ENCODE data around the gene FKBP5. TPM values are rescaled to one million over a fixed set of nuclear protein-coding genes. Genes with fewer than 3 reads are reported as not detected.

The FKBP5 gene
- total and polyA plus RNA-seq, 2 of the 4 experiments (the other 2 are of a cell fraction) = 6.8 to 7.0 TPM

DNA sequence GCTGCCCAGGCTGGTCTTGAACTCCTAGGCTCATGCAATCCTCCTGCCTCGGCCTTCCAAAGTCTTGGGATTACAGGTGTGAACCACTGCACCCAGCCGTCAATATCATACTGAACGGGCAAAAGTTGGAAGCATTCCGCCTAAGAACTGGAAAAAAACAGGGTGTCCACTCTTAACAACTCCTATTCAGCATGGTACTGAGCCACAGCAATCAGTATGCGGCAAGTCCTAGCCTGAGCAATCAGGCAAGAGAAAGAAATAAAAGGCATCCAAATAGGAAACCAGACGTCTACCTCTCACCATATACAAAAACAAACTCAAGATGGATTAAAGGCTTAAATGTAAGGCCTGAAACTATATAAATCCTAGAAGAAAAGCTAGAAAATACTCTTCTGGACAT, 83.1 kb downstream of the FKBP5 start:
- dilution Hi-C loops (cut with HindIII; ENCODE audit: low sequenced_read_pairs, unreplicated experiment) (no loop called here), in situ Hi-C loops (cut with MboI; ENCODE audit: low sequenced_read_pairs) (no loop called here), intact Hi-C loops (cut with micrococcal nuclease) (no loop called here)
- Histone ChIP-seq H3K56ac (ENCODE audit: extremely low read depth, insufficient read depth, low read length) (no peak overlapping the region; the same call in 1 of the 2 replicates), H2AK9ac (replicated peaks; ENCODE audit: low read depth, low read length, poor library complexity) (no peak overlapping the region), H3K9ac (ENCODE audit: low read depth, low read length) (no peak overlapping the region), H4K20me1 (ENCODE audit: insufficient read depth, low read length) (peaks cover 6% of the 10 kb centered on the region; the same call in 1 of the 2 replicates), H4K8ac (ENCODE audit: low read depth in 2 of 2, low read length in 2 of 2) (peak overlapping the region; percentile 51 to 62; a peak in 1 of 4 replicates), H2BK20ac (ENCODE audit: low read depth, low read length) (peak overlapping the region; percentile 78), H3K23ac (ENCODE audit: low read depth, low read length) (no peak overlapping the region; the same call in 1 of the 2 replicates), H2BK15ac (ENCODE audit: low read depth, low read length) (peak overlapping the region; percentile 90; the same call in 2 of the 3 replicates), H3K14ac (replicated peaks; ENCODE audit: low read depth, low read length) (0 out of 2 replicates have a peak overlapping the region, but pooled peaks have one; percentile 50), H2BK120ac (ENCODE audit: low read depth, low read length) (peak overlapping the region; percentile 79), H3K9me1 (ENCODE audit: insufficient read depth, low read length) (peaks cover 9% of the 10 kb centered on the region), H3K18ac (ENCODE audit: low read depth, low read length) (no peak overlapping the region), H3K79me1 (ENCODE audit: low read depth in 1 of 2, low read length in 2 of 2) (peaks cover 0 to 5% of the 10 kb centered on the region in 2 experiments; a peak in 1 of 4 replicates), H3K4me1 (ENCODE audit: control insufficient read depth, insufficient read depth, low read length) (peaks cover 10% of the 10 kb centered on the region), H3K9me3 (ENCODE audit: control insufficient read depth, insufficient read depth, low read length) (no peaks in the 10 kb centered on the region), H3K27me3 (ENCODE audit: control insufficient read depth, insufficient read depth, low read length) (no peaks in the 10 kb centered on the region), H2AK5ac (ENCODE audit: low read depth, low read length) (peak overlapping the region; percentile 82; the same call in 1 of the 2 replicates), H3K36me3 (ENCODE audit: control insufficient read depth, insufficient read depth, low read length) (no peaks in the 10 kb centered on the region), H2BK5ac (ENCODE audit: low read depth, low read length, poor library complexity, severe bottlenecking) (peak overlapping the region; percentile 4), H3K4ac (ENCODE audit: low read depth, low read length) (peak overlapping the region; percentile 73), H3K4me3 (ENCODE audit: insufficient read depth, low read depth, low read length) (no peak overlapping the region), H4K5ac (ENCODE audit: low read depth, low read length) (no peak overlapping the region), H3K4me2 (ENCODE audit: low read depth, low read length) (no peak overlapping the region), H4K91ac (ENCODE audit: insufficient read depth, low read depth, low read length) (peak overlapping the region; percentile 62; the same call in 1 of the 2 replicates), H3K27ac (ENCODE audit: insufficient read depth, low read length) (no peak overlapping the region), H2AFZ (replicated peaks; ENCODE audit: low read length, poor library complexity) (no peak overlapping the region)
- POLR2A ChIA-PET (ENCODE audit: unreplicated experiment) = interaction anchor here (0.6 kb wide), 1 partner anchor 20 kb away, joined by 3 read pairs; no protein-coding TSS in a partner anchor
- DNase-seq (no peak), ATAC-seq (ENCODE audit: low read depth) (no peak)
- CTCF ChIA-PET = no interaction called here
- no TSS peak for BruUV-seq (replicated peaks)
- TF ChIP-seq POLR2A (IDR thresholded peaks at IDR 0.05; ENCODE audit: low read depth, low read length) (no peak), RCOR1 (IDR thresholded peaks at IDR 0.05; ENCODE audit: insufficient replicate concordance, low read length) (no peak), MAFK (IDR thresholded peaks at IDR 0.05; ENCODE audit: low read depth, low read length) (no peak), SMC3 (IDR thresholded peaks at IDR 0.05; ENCODE audit: low read depth, low read length) (no peak), CEBPB (IDR thresholded peaks at IDR 0.05; ENCODE audit: low read depth, low read length) (no peak)
- TF ChIP-seq, protein P1, sequence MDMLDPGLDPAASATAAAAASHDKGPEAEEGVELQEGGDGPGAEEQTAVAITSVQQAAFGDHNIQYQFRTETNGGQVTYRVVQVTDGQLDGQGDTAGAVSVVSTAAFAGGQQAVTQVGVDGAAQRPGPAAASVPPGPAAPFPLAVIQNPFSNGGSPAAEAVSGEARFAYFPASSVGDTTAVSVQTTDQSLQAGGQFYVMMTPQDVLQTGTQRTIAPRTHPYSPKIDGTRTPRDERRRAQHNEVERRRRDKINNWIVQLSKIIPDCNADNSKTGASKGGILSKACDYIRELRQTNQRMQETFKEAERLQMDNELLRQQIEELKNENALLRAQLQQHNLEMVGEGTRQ (IDR thresholded peaks at IDR 0.05; ENCODE audit: low read depth, low read length) = no peak
- WGBS, 2 experiments (ENCODE audit: extremely low coverage in 2 of 2, insufficient read length in 1 of 2) = 100% methylated on average over 3 of the region's 6 CpGs; no CpG with 5 or more reads in 1 of the 2 experiments
